Endothelial cell of umbilical vein (primary cell): ENCODE measurements around the gene TSSK6. TPM values are rescaled to one million over a fixed set of nuclear protein-coding genes. Genes with fewer than 3 reads are reported as not detected.
"Not testable (repeated sequence)": the region's sequence is repeated elsewhere in the genome, so short reads cannot be mapped to it uniquely, and the experiment has no call there.

ENCODE experiments used
- BruUV-seq: library from RNA; stranded (reverse); fragments of 400-500 nt; replicated peaks from 2 replicates; lab custom pipeline; 2021; lab: Mats Ljungman, UMichigan
- CTCF ChIA-PET: fragments of 300-600, 350-600 bp; sonication (Branson Sonifier 250); formaldehyde crosslinking; loops from one replicate; lab custom pipeline; 2021; ENCODE audit warnings: antibody characterized with exemption, inconsistent platforms; lab: Charles Lee
- POLR2A ChIA-PET: fragments of 300-600, 350-600 bp; sonication (Branson Sonifier 250); formaldehyde crosslinking; loops from one replicate; lab custom pipeline; 2021; ENCODE audit warnings: antibody characterized with exemption, inconsistent platforms; lab: Charles Lee
- DNase-seq: peaks from one replicate; pipeline ENCODE4 v3.0.0-alpha.2; 2011; ENCODE audit warnings: low read depth, low spot score
- FAIRE-seq: peaks from 2 replicates; lab custom pipeline; 2011; peaks lifted over from hg19 to GRCh38; lab: Jason Lieb, UNC
- H2AFZ ChIP-seq: 2 replicates; pipeline ENCODE4 v1.6.0; 2012; ENCODE audit warnings: low read depth, low read length, control low read depth, inconsistent platforms
- H3K27ac ChIP-seq: 2 replicates; pipeline ENCODE4 v1.5.1; 2011; ENCODE audit warnings: low read depth, mild to moderate bottlenecking, control low read depth, low read length, moderate library complexity; ENCODE audit not compliant: insufficient read depth
- H3K27me3 ChIP-seq, 2 experiments: 2 replicates each; pipeline versions ENCODE4 v1.6.0 to v1.6.1; 2011; ENCODE audit warnings: low read length in 2 of 2, mixed read lengths in 1 of 2; ENCODE audit not compliant: control insufficient read depth in 2 of 2, insufficient read depth in 2 of 2
- H3K36me3 ChIP-seq, 2 experiments: 2 replicates in 1 of 2; 3 replicates in 1 of 2; pipeline ENCODE4 v1.5.1; 2011; ENCODE audit warnings: low read length in 2 of 2, mild to moderate bottlenecking in 1 of 2, moderate library complexity in 1 of 2; ENCODE audit not compliant: control insufficient read depth in 2 of 2, insufficient read depth in 2 of 2; ENCODE audit errors: extremely low read depth in 1 of 2
- H3K4me1 ChIP-seq: 3 replicates; pipeline ENCODE4 v1.5.1; 2011; ENCODE audit warnings: mild to moderate bottlenecking, low read length; ENCODE audit not compliant: control insufficient read depth, insufficient read depth; ENCODE audit errors: extremely low read depth
- H3K4me2 ChIP-seq: 2 replicates; pipeline ENCODE4 v1.6.1; 2011; ENCODE audit warnings: low read length, control low read depth, mixed read lengths; ENCODE audit not compliant: insufficient read depth
- H3K4me3 ChIP-seq, 3 experiments: fragments of 200-600 bp in 1 of 3; sonication (generic), shearing (Covaris generic) in 1 of 3; replicated peaks in 1 of 3; 2 replicates each; pipeline ENCODE4 v1.5.1; 2011 to 2016; ENCODE audit warnings: control low read depth in 3 of 3, low read length in 3 of 3, mild to moderate bottlenecking in 2 of 3, inconsistent platforms in 1 of 3, low read depth in 1 of 3, moderate library complexity in 1 of 3; ENCODE audit not compliant: insufficient read depth in 1 of 3
- H3K79me2 ChIP-seq: 2 replicates; pipeline ENCODE4 v1.6.0; 2012; ENCODE audit warnings: low read length, inconsistent platforms; ENCODE audit not compliant: control insufficient read depth, insufficient read depth
- H3K9ac ChIP-seq: replicated peaks from 2 replicates; pipeline ENCODE3; 2011; ENCODE audit warnings: low read length, control low read depth; ENCODE audit not compliant: insufficient read depth; ENCODE audit errors: extremely low read depth
- H3K9me1 ChIP-seq: replicated peaks from 3 replicates; pipeline ENCODE4 v1.6.0; 2011; ENCODE audit warnings: mild to moderate bottlenecking, low read length; ENCODE audit not compliant: control insufficient read depth, insufficient read depth; ENCODE audit errors: extremely low read depth
- H3K9me3 ChIP-seq: replicated peaks from 2 replicates; pipeline ENCODE4 v1.5.1; 2012; ENCODE audit warnings: low read length, inconsistent platforms; ENCODE audit not compliant: control insufficient read depth, insufficient read depth
- H4K20me1 ChIP-seq: replicated peaks from 2 replicates; pipeline ENCODE3; 2011; ENCODE audit warnings: mild to moderate bottlenecking, low read length; ENCODE audit not compliant: control insufficient read depth, insufficient read depth; ENCODE audit errors: extremely low read depth
- CTCF ChIP-seq, 2 donors: IDR thresholded peaks; 1 replicate in 1 of 2; 2 replicates in 1 of 2; pipeline ENCODE4 v1.5.1; 2011; ENCODE audit warnings: low read length in 2 of 2, mild to moderate bottlenecking in 2 of 2, moderate library complexity in 2 of 2, control low read depth in 1 of 2, inconsistent platforms in 1 of 2, low read depth in 1 of 2; ENCODE audit not compliant: insufficient read depth in 1 of 2; ENCODE audit errors: extremely low read depth in 1 of 2
- EZH2 ChIP-seq: IDR thresholded peaks from 2 replicates; pipeline ENCODE4 v1.6.1; 2012; ENCODE audit warnings: borderline replicate concordance, low read depth, mild to moderate bottlenecking, moderate library complexity, low read length, inconsistent platforms; ENCODE audit not compliant: severe bottlenecking
- FOS ChIP-seq: IDR thresholded peaks from 2 replicates; pipeline ENCODE4 v1.6.1; 2011; ENCODE audit warnings: mild to moderate bottlenecking, low read length, moderate library complexity, borderline replicate concordance; ENCODE audit not compliant: insufficient read depth
- GATA2 ChIP-seq: IDR thresholded peaks from 2 replicates; pipeline ENCODE4 v1.7.0; 2011; ENCODE audit warnings: low read depth, mild to moderate bottlenecking, moderate library complexity, mixed read lengths, low read length; ENCODE audit not compliant: insufficient read length, insufficient read depth
- JUN ChIP-seq: IDR thresholded peaks from 2 replicates; pipeline ENCODE4 v1.6.1; 2011; ENCODE audit warnings: borderline replicate concordance, low read depth; ENCODE audit not compliant: insufficient read length, insufficient read depth
- MAX ChIP-seq: IDR thresholded peaks from 2 replicates; pipeline ENCODE4 v1.6.1; 2011; ENCODE audit not compliant: insufficient read depth, insufficient read length
- MYC ChIP-seq: IDR thresholded peaks from one replicate; pipeline ENCODE4 v1.6.1; 2011; ENCODE audit warnings: mild to moderate bottlenecking, low read depth, low read length
- POLR2A ChIP-seq: IDR thresholded peaks from 2 replicates; pipeline ENCODE4 v1.6.1; 2012; ENCODE audit warnings: low read depth, mild to moderate bottlenecking, control low read depth, low read length
- POLR2AphosphoS5 ChIP-seq: IDR thresholded peaks from 2 replicates; pipeline ENCODE4 v1.6.1; 2012; ENCODE audit warnings: low read depth, mild to moderate bottlenecking, control low read depth, low read length, moderate library complexity; ENCODE audit not compliant: insufficient read depth
- dilution Hi-C: fragments of 300-500 bp; cut with MboI; formaldehyde crosslinking; loops from one replicate; pipeline ENCODE4 v1.15.0; 2019; ENCODE audit warnings: low sequenced_read_pairs; ENCODE audit not compliant: extremely low pct_ligation_motif_present
- intact Hi-C: fragments of 100-400 bp; cut with micrococcal nuclease; formaldehyde crosslinking; loops from one replicate; pipeline ENCODE4 v1.10.0; 2022
- polyA plus RNA-seq, 4 experiments: library from polyadenylated mRNA; depleted of rRNA in 3 of 4; stranded (reverse) in 3 of 4; unstranded in 1 of 4; fragments of >200 nt; gene quantifications; 2 replicates each; pipeline versions ENCODE4 v1.2.1 to v1.2.3, GENCODE V29; 2011 to 2012; ENCODE audit warnings: missing spikeins in 1 of 4
- total RNA-seq: library from RNA; stranded (reverse); gene quantifications from 2 replicates; pipeline ENCODE4 v1.2.3, GENCODE V29; 2021

Gene TSSK6
- total and polyA plus RNA-seq, 2 donors (not counting 3 experiments of a cell fraction or from before 2014, with no cell fraction given): 0.76 to 0.82 TPM

GRCh38 chr19:19475015-19475765, 40.2 kb downstream of the TSSK6 start:
- FAIRE-seq (no peak), DNase-seq (no peak)
- intact Hi-C loops: no loop called here
- H4K20me1 ChIP-seq: no peaks in the 10 kb centered on the region
- ChIA-PET POLR2A (interaction anchor here (0.7 kb wide), 1 partner anchor 90 kb away, joined by 3 read pairs; no protein-coding TSS in a partner anchor), CTCF (interaction anchor here (0.6 to 1.5 kb wide), 10 partner anchors 13 to 111 kb away, joined by 3 to 7 read pairs (median 4); partner anchors contain the start of gene GATAD2A)
- H3K9ac ChIP-seq: no peak overlapping the region
- H2AFZ ChIP-seq: no peak overlapping the region
- H3K4me3 ChIP-seq: no peak overlapping the region
- H3K9me3 ChIP-seq: no peaks in the 10 kb centered on the region
- H3K9me1 ChIP-seq: no peaks in the 10 kb centered on the region
- no TSS peak for BruUV-seq
- H3K27ac ChIP-seq: no peak overlapping the region
- dilution Hi-C loops: no loop called here
- TF ChIP-seq FOS (no peak), CTCF (IDR thresholded peaks at IDR 0.05; ENCODE audit: extremely low read depth in 1 of 2, insufficient read depth in 1 of 2, low read depth in 1 of 2, low read length in 2 of 2) (no peak), GATA2 (no peak), POLR2A (no peak), JUN (no peak), EZH2 (no peak), MAX (no peak), MYC (no peak), POLR2AphosphoS5 (no peak)
- peaks cover 91% of the 10 kb centered on the region for H3K79me2 ChIP-seq
- peaks cover 2 to 5% of the 10 kb centered on the region in 2 experiments for H3K36me3 ChIP-seq
- no peaks in the 10 kb centered on the region for H3K27me3 ChIP-seq
- no peaks in the 10 kb centered on the region for H3K4me1 ChIP-seq
- no peak overlapping the region for H3K4me2 ChIP-seq

- H3K27ac ChIP-seq, H4K20me1 ChIP-seq, FAIRE-seq, H3K9me1 ChIP-seq, intact Hi-C loops, H3K4me3 ChIP-seq, H3K4me1 ChIP-seq, H2AFZ ChIP-seq, H3K27me3 ChIP-seq, H3K9ac ChIP-seq, dilution Hi-C loops, DNase-seq, H3K36me3 ChIP-seq, BruUV-seq, H3K9me3 ChIP-seq, H3K4me2 ChIP-seq: not testable (repeated sequence)
- H3K79me2 ChIP-seq: peaks cover 80% of the 10 kb centered on the region
- CTCF ChIA-PET: interaction anchor here (0.6 kb wide), 1 partner anchor 21 kb away, joined by 3 read pairs; no protein-coding TSS in a partner anchor
- POLR2A ChIA-PET: interaction anchor here (0.7 kb wide), 1 partner anchor 100 kb away, joined by 3 read pairs; no protein-coding TSS in a partner anchor
These were observed 43.2 kb downstream of the TSSK6 start for GRCh38 chr19:19472106-19472505.
